DOHH2 (cell line): ENCODE results near the gene FASTK.
A peak's percentile ranks its signal among the peaks of the same experiment; 100 is the strongest.

Experiments used
- EZH2phosphoT487 ChIP-seq: fragments of 200-600 bp; sonication (generic); IDR thresholded peaks from 2 replicates; pipeline ENCODE4 v1.6.1; 2017; ENCODE audit warnings: borderline replicate concordance, mild to moderate bottlenecking, antibody characterized with exemption, low read length, moderate library complexity, mixed read lengths
- TF ChIP-seq, protein P1 (sequence below): fragments of 200-600 bp; sonication (generic); IDR thresholded peaks from one replicate; pipeline ENCODE4 v1.5.1; 2014; ENCODE audit warnings: antibody characterized with exemption, mild to moderate bottlenecking, low read depth, low read length; ENCODE audit not compliant: poor library complexity, severe bottlenecking

DNA sequence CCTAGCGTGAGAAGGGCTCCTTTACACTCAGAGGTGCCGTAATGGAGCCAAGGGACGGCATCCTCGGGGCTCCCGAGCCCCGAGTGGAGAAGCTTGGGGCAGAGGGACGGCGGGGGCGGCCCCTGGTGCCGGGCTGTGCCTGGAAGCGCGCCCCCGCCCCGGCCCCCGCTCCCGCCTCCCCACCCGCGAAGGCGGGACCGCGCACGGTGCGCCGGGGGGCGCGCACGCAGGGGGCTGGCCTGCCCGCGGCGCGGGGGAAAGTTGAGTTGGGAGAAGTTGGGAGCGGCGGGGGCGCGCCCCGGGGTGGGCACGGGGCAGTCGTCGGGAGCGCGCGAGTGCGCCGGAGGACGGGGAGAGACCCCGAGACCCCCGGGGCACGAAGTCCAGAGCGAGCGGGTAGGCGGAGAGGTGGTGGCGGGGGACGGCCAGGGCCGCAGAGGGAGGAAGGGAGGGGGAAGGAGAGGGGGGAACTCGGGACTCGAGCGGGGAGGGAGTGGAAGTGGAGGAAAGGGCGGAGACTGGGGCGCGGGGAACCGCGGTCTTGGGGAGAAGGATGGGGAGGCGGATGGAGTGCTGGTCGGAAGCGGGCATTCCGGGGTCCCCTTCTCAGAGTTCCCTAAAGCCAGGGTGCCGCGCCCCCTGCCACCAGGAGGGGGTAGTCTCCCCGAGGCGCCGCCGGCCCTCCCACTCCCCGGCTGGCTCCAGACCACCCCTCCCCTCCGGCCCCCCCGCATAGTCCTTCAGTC is 21.1 kb downstream of the FASTK start, which contains the start of gene SLC4A2:
- TF ChIP-seq, protein P1, sequence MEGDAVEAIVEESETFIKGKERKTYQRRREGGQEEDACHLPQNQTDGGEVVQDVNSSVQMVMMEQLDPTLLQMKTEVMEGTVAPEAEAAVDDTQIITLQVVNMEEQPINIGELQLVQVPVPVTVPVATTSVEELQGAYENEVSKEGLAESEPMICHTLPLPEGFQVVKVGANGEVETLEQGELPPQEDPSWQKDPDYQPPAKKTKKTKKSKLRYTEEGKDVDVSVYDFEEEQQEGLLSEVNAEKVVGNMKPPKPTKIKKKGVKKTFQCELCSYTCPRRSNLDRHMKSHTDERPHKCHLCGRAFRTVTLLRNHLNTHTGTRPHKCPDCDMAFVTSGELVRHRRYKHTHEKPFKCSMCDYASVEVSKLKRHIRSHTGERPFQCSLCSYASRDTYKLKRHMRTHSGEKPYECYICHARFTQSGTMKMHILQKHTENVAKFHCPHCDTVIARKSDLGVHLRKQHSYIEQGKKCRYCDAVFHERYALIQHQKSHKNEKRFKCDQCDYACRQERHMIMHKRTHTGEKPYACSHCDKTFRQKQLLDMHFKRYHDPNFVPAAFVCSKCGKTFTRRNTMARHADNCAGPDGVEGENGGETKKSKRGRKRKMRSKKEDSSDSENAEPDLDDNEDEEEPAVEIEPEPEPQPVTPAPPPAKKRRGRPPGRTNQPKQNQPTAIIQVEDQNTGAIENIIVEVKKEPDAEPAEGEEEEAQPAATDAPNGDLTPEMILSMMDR, result peak; percentile 57
- TF ChIP-seq EZH2phosphoT487, result no peak
